WTC11 (cell line): Measurements from ENCODE around the gene TPM2. TPM values are rescaled to one million over a fixed set of nuclear protein-coding genes. Genes with fewer than 3 reads are reported as not detected.
A peak's percentile ranks its signal among the peaks of the same experiment; 100 is the strongest.

ENCODE experiments used
- ATF1 ChIP-seq: sonication (generic); formaldehyde crosslinking; IDR thresholded peaks from 2 replicates; pipeline ENCODE4 v1.8.1; 2023; ENCODE audit warnings: mild to moderate bottlenecking, moderate library complexity, missing genetic modification reagents
- ESRRA ChIP-seq: sonication (generic); formaldehyde crosslinking; IDR thresholded peaks from 2 replicates; pipeline ENCODE4 v1.8.1; 2022; ENCODE audit warnings: mild to moderate bottlenecking, missing genetic modification reagents, borderline replicate concordance
- HMGA2 ChIP-seq: fragments of 250-450 bp; sonication (Bioruptor Pico); IDR thresholded peaks from 2 replicates; pipeline ENCODE4 v1.4.0; 2021; ENCODE audit warnings: mild to moderate bottlenecking, moderate library complexity
- IRF2 ChIP-seq: sonication (generic); formaldehyde crosslinking; IDR thresholded peaks from 2 replicates; pipeline ENCODE4 v1.8.0; 2022; ENCODE audit warnings: low read depth, missing genetic modification reagents, borderline replicate concordance
- JAZF1 ChIP-seq: fragments of 250-450 bp; sonication (Bioruptor Pico); IDR thresholded peaks from 2 replicates; pipeline ENCODE4 v1.9.0; 2021; ENCODE audit warnings: moderate library complexity, mild to moderate bottlenecking, inconsistent platforms
- JUN ChIP-seq: sonication (generic); formaldehyde crosslinking; IDR thresholded peaks from 2 replicates; pipeline ENCODE4 v1.8.0; 2023; ENCODE audit warnings: mild to moderate bottlenecking, missing genetic modification reagents
- MXD4 ChIP-seq: fragments of 250-450 bp; sonication (Bioruptor Pico); IDR thresholded peaks from 2 replicates; pipeline ENCODE4 v1.8.0; 2021; ENCODE audit warnings: mild to moderate bottlenecking, moderate library complexity, borderline replicate concordance
- MYBL2 ChIP-seq: sonication (generic); formaldehyde crosslinking; IDR thresholded peaks from 2 replicates; pipeline ENCODE4 v1.8.1; 2023; ENCODE audit warnings: mild to moderate bottlenecking, moderate library complexity, missing genetic modification reagents
- NR1H2 ChIP-seq: sonication (generic); formaldehyde crosslinking; IDR thresholded peaks from 2 replicates; pipeline ENCODE4 v1.9.0; 2021; ENCODE audit warnings: mild to moderate bottlenecking, moderate library complexity, missing genetic modification reagents
- PRRX2 ChIP-seq: fragments of 250-450 bp; sonication (Bioruptor Pico); IDR thresholded peaks from 2 replicates; pipeline ENCODE4 v1.8.0; 2021; ENCODE audit warnings: mild to moderate bottlenecking
- RORB ChIP-seq: fragments of 250-450 bp; sonication (Bioruptor Pico); IDR thresholded peaks from 2 replicates; pipeline ENCODE4 v1.9.0; 2021; ENCODE audit warnings: mild to moderate bottlenecking
- SMAD3 ChIP-seq: sonication (generic); formaldehyde crosslinking; IDR thresholded peaks from 2 replicates; pipeline ENCODE4 v1.8.0; 2022; ENCODE audit warnings: missing genetic modification reagents, mild to moderate bottlenecking, borderline replicate concordance
- SP1 ChIP-seq: sonication (generic); formaldehyde crosslinking; conservative IDR thresholded peaks from 2 replicates; pipeline ENCODE4 v1.8.1; 2022; ENCODE audit warnings: missing genetic modification reagents
- ZNF138 ChIP-seq: sonication (generic); formaldehyde crosslinking; conservative IDR thresholded peaks from 2 replicates; pipeline ENCODE4 v1.8.1; 2022; ENCODE audit warnings: mild to moderate bottlenecking, moderate library complexity, missing genetic modification reagents
- ZNF396 ChIP-seq: fragments of 250-450 bp; sonication (Bioruptor Pico); IDR thresholded peaks from 2 replicates; pipeline ENCODE4 v1.8.0; 2021; ENCODE audit warnings: mild to moderate bottlenecking, moderate library complexity, borderline replicate concordance
- ZNF416 ChIP-seq: fragments of 250-450 bp; sonication (Bioruptor Pico); IDR thresholded peaks from 2 replicates; pipeline ENCODE4 v1.9.0; 2021; ENCODE audit warnings: mild to moderate bottlenecking, inconsistent platforms
- total RNA-seq: library from RNA; stranded (reverse); gene quantifications from 3 replicates; pipeline ENCODE4 v1.2.3, GENCODE V29; 2021
- TF ChIP-seq, protein P1 (sequence below): sonication (generic); formaldehyde crosslinking; IDR thresholded peaks from 2 replicates; pipeline ENCODE4 v1.8.0; 2022; ENCODE audit warnings: mild to moderate bottlenecking, missing genetic modification reagents
- TF ChIP-seq, protein P2 (sequence below): sonication (generic); formaldehyde crosslinking; IDR thresholded peaks from 2 replicates; pipeline ENCODE4 v1.8.1; 2023; ENCODE audit warnings: mild to moderate bottlenecking, missing genetic modification reagents
- TF ChIP-seq, protein P3 (sequence below): sonication (generic); formaldehyde crosslinking; IDR thresholded peaks from 2 replicates; pipeline ENCODE4 v1.8.0; 2022; ENCODE audit warnings: mild to moderate bottlenecking, missing genetic modification reagents
- TF ChIP-seq, protein P4 (sequence below): sonication (generic); formaldehyde crosslinking; IDR thresholded peaks from 2 replicates; pipeline ENCODE4 v1.8.0; 2023; ENCODE audit warnings: missing genetic modification reagents
- TF ChIP-seq, protein P5 (sequence below): sonication (generic); formaldehyde crosslinking; IDR thresholded peaks from 2 replicates; pipeline ENCODE4 v1.8.1; 2022; ENCODE audit warnings: low read depth, missing genetic modification reagents, borderline replicate concordance
- TF ChIP-seq, protein P6 (sequence below): sonication (generic); formaldehyde crosslinking; IDR thresholded peaks from 2 replicates; pipeline ENCODE4 v1.8.1; 2022; ENCODE audit warnings: low read depth, mild to moderate bottlenecking, moderate library complexity, missing genetic modification reagents, borderline replicate concordance
- TF ChIP-seq, protein P7 (sequence below): sonication (generic); formaldehyde crosslinking; IDR thresholded peaks from 2 replicates; pipeline ENCODE4 v1.8.1; 2022; ENCODE audit warnings: mild to moderate bottlenecking, moderate library complexity, missing genetic modification reagents
- TF ChIP-seq, protein P8 (sequence below): sonication (generic); formaldehyde crosslinking; IDR thresholded peaks from 2 replicates; pipeline ENCODE4 v1.8.1; 2023; ENCODE audit warnings: mild to moderate bottlenecking, moderate library complexity, missing genetic modification reagents
- TF ChIP-seq, protein P9 (sequence below): sonication (generic); formaldehyde crosslinking; IDR thresholded peaks from 2 replicates; pipeline ENCODE4 v1.8.0; 2023; ENCODE audit warnings: mild to moderate bottlenecking, missing genetic modification reagents

TPM2 gene
- total RNA-seq, 1 experiment from 2014 or later = 146 TPM

DNA sequence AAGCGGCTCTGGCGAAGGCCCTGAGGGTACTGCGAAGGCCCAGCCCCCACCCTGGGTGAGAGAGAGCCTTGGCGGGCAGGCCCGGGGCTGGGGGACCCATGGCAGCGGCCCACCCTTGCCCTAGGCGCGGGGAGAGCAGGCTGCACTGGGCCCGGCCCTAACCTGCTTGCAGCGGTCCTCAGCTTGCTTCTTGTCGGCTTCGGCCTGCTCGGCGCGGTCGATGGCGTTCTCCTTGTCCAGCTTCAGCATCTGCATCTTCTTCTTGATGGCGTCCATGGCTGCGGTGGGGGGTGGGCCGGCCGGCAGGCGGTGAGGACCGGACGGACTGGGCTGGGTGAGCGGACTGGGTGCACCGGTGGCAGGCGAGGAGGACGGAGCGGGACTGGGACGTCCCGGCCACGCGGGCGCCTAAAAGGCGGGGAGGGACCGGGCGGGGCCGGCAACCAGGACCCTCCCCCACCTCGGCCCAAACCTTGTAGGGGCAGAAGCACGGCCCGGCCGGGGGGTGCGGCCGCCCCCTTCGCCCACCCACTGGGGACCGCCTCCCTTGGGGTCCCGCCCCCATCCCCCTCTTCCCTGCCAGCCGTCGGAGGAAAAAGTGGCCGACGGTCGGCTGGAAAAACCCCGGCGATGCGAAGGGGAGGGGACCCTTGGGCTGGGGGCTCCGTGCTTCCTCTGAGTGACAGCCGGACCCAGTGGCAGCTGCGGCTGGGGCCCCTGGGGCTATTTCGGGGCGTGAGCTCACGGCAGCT is at the start of gene TPM2 (continued):
- TF ChIP-seq MXD4 (no peak), NR1H2 (CRISPR knock-in tag) (no peak), RORB (no peak), ZNF138 (CRISPR knock-in tag) (no peak), SP1 (CRISPR knock-in tag) (peak; percentile 78), ZNF396 (no peak), ESRRA (no peak), IRF2 (CRISPR knock-in tag) (no peak), SMAD3 (CRISPR knock-in tag) (peak; percentile 83; the same call in 1 of the 2 replicates), PRRX2 (CRISPR knock-in tag) (no peak), HMGA2 (CRISPR knock-in tag) (no peak), JUN (no peak), ATF1 (no peak), JAZF1 (no peak), ZNF416 (CRISPR knock-in tag) (no peak), MYBL2 (CRISPR knock-in tag) (no peak)
- TF ChIP-seq, protein P1, sequence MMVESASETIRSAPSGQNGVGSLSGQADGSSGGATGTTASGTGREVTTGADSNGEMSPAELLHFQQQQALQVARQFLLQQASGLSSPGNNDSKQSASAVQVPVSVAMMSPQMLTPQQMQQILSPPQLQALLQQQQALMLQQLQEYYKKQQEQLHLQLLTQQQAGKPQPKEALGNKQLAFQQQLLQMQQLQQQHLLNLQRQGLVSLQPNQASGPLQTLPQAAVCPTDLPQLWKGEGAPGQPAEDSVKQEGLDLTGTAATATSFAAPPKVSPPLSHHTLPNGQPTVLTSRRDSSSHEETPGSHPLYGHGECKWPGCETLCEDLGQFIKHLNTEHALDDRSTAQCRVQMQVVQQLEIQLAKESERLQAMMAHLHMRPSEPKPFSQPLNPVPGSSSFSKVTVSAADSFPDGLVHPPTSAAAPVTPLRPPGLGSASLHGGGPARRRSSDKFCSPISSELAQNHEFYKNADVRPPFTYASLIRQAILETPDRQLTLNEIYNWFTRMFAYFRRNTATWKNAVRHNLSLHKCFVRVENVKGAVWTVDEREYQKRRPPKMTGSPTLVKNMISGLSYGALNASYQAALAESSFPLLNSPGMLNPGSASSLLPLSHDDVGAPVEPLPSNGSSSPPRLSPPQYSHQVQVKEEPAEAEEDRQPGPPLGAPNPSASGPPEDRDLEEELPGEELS (CRISPR knock-in tag) = 0 out of 2 replicates have a peak, but pooled peaks have one; percentile 36
- TF ChIP-seq, protein P2, sequence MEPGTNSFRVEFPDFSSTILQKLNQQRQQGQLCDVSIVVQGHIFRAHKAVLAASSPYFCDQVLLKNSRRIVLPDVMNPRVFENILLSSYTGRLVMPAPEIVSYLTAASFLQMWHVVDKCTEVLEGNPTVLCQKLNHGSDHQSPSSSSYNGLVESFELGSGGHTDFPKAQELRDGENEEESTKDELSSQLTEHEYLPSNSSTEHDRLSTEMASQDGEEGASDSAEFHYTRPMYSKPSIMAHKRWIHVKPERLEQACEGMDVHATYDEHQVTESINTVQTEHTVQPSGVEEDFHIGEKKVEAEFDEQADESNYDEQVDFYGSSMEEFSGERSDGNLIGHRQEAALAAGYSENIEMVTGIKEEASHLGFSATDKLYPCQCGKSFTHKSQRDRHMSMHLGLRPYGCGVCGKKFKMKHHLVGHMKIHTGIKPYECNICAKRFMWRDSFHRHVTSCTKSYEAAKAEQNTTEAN (CRISPR knock-in tag) = 0 out of 2 replicates have a peak, but pooled peaks have one; percentile 40
- TF ChIP-seq, protein P3, sequence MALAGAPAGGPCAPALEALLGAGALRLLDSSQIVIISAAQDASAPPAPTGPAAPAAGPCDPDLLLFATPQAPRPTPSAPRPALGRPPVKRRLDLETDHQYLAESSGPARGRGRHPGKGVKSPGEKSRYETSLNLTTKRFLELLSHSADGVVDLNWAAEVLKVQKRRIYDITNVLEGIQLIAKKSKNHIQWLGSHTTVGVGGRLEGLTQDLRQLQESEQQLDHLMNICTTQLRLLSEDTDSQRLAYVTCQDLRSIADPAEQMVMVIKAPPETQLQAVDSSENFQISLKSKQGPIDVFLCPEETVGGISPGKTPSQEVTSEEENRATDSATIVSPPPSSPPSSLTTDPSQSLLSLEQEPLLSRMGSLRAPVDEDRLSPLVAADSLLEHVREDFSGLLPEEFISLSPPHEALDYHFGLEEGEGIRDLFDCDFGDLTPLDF (CRISPR knock-in tag) = no peak
- TF ChIP-seq, protein P4, sequence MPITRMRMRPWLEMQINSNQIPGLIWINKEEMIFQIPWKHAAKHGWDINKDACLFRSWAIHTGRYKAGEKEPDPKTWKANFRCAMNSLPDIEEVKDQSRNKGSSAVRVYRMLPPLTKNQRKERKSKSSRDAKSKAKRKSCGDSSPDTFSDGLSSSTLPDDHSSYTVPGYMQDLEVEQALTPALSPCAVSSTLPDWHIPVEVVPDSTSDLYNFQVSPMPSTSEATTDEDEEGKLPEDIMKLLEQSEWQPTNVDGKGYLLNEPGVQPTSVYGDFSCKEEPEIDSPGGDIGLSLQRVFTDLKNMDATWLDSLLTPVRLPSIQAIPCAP (CRISPR knock-in tag) = no peak
- TF ChIP-seq, protein P5, sequence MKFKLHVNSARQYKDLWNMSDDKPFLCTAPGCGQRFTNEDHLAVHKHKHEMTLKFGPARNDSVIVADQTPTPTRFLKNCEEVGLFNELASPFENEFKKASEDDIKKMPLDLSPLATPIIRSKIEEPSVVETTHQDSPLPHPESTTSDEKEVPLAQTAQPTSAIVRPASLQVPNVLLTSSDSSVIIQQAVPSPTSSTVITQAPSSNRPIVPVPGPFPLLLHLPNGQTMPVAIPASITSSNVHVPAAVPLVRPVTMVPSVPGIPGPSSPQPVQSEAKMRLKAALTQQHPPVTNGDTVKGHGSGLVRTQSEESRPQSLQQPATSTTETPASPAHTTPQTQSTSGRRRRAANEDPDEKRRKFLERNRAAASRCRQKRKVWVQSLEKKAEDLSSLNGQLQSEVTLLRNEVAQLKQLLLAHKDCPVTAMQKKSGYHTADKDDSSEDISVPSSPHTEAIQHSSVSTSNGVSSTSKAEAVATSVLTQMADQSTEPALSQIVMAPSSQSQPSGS (CRISPR knock-in tag) = no peak
- TF ChIP-seq, protein P6, sequence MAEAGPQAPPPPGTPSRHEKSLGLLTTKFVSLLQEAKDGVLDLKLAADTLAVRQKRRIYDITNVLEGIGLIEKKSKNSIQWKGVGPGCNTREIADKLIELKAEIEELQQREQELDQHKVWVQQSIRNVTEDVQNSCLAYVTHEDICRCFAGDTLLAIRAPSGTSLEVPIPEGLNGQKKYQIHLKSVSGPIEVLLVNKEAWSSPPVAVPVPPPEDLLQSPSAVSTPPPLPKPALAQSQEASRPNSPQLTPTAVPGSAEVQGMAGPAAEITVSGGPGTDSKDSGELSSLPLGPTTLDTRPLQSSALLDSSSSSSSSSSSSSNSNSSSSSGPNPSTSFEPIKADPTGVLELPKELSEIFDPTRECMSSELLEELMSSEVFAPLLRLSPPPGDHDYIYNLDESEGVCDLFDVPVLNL (CRISPR knock-in tag) = no peak
- TF ChIP-seq, protein P7, sequence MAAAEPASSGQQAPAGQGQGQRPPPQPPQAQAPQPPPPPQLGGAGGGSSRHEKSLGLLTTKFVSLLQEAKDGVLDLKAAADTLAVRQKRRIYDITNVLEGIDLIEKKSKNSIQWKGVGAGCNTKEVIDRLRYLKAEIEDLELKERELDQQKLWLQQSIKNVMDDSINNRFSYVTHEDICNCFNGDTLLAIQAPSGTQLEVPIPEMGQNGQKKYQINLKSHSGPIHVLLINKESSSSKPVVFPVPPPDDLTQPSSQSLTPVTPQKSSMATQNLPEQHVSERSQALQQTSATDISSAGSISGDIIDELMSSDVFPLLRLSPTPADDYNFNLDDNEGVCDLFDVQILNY = no peak; the same call in 1 of the 2 replicates
- TF ChIP-seq, protein P8, sequence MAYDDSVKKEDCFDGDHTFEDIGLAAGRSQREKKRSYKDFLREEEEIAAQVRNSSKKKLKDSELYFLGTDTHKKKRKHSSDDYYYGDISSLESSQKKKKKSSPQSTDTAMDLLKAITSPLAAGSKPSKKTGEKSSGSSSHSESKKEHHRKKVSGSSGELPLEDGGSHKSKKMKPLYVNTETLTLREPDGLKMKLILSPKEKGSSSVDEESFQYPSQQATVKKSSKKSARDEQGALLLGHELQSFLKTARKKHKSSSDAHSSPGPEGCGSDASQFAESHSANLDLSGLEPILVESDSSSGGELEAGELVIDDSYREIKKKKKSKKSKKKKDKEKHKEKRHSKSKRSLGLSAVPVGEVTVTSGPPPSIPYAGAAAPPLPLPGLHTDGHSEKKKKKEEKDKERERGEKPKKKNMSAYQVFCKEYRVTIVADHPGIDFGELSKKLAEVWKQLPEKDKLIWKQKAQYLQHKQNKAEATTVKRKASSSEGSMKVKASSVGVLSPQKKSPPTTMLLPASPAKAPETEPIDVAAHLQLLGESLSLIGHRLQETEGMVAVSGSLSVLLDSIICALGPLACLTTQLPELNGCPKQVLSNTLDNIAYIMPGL (CRISPR knock-in tag) = peak; percentile 58; the same call in 1 of the 2 replicates
- TF ChIP-seq, protein P9, sequence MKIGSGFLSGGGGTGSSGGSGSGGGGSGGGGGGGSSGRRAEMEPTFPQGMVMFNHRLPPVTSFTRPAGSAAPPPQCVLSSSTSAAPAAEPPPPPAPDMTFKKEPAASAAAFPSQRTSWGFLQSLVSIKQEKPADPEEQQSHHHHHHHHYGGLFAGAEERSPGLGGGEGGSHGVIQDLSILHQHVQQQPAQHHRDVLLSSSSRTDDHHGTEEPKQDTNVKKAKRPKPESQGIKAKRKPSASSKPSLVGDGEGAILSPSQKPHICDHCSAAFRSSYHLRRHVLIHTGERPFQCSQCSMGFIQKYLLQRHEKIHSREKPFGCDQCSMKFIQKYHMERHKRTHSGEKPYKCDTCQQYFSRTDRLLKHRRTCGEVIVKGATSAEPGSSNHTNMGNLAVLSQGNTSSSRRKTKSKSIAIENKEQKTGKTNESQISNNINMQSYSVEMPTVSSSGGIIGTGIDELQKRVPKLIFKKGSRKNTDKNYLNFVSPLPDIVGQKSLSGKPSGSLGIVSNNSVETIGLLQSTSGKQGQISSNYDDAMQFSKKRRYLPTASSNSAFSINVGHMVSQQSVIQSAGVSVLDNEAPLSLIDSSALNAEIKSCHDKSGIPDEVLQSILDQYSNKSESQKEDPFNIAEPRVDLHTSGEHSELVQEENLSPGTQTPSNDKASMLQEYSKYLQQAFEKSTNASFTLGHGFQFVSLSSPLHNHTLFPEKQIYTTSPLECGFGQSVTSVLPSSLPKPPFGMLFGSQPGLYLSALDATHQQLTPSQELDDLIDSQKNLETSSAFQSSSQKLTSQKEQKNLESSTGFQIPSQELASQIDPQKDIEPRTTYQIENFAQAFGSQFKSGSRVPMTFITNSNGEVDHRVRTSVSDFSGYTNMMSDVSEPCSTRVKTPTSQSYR = peak; percentile 10; the same call in 1 of the 2 replicates
